AG08395 (cell line): ENCODE results near the gene RALGPS2.
"Not testable (repeated sequence)": the region's sequence is repeated elsewhere in the genome, so short reads cannot be mapped to it uniquely, and the experiment has no call there.

Experiments used
- DNase-seq: peaks from one replicate; pipeline ENCODE4 v3.0.0; 2012; ENCODE audit warnings: mixed read lengths, low spot score

Gene RALGPS2

GRCh38 chr1:178942285-178943198 is 217.5 kb downstream of the RALGPS2 start:
- peak; percentile 54 for DNase-seq

- DNase-seq, result no peak
Observed at GRCh38 chr1:178944729-178945128, 219.7 kb downstream of the RALGPS2 start.

GRCh38 chr1:178945763-178946266 is 220.8 kb downstream of the RALGPS2 start:
- DNase-seq, result peak; percentile 44

GRCh38 chr1:178946416-178946815 is 221.4 kb downstream of the RALGPS2 start:
- DNase-seq, result no peak

GRCh38 chr1:178946855-178947676 is 222.0 kb downstream of the RALGPS2 start:
- no peak for DNase-seq

GRCh38 chr1:178947677-178947981 is 222.6 kb downstream of the RALGPS2 start:
- no peak for DNase-seq

GRCh38 chr1:178948676-178949075 is 223.6 kb downstream of the RALGPS2 start:
- no peak for DNase-seq

- not testable (repeated sequence) for DNase-seq
Observed at GRCh38 chr1:178949866-178950265, 224.8 kb downstream of the RALGPS2 start.

- no peak for DNase-seq
Observed at GRCh38 chr1:178951600-178951999, 226.6 kb downstream of the RALGPS2 start.

- DNase-seq, result no peak
Observed at GRCh38 chr1:178953034-178953433, 228.0 kb downstream of the RALGPS2 start.

- no peak for DNase-seq
Observed at GRCh38 chr1:178953538-178954324, 228.7 kb downstream of the RALGPS2 start.

- no peak for DNase-seq
Observed at GRCh38 chr1:178954325-178954690, 229.3 kb downstream of the RALGPS2 start.

- DNase-seq, result no peak
Observed at GRCh38 chr1:178954937-178955336, 229.9 kb downstream of the RALGPS2 start.

- no peak for DNase-seq
Observed at GRCh38 chr1:178955391-178955954, 230.4 kb downstream of the RALGPS2 start.

- no peak for DNase-seq
Observed at GRCh38 chr1:178958491-178958890, 233.4 kb downstream of the RALGPS2 start.

- DNase-seq, result no peak
Observed at GRCh38 chr1:178959543-178960460, 234.8 kb downstream of the RALGPS2 start.

GRCh38 chr1:178960482-178961240 is 235.6 kb downstream of the RALGPS2 start:
- no peak for DNase-seq

GRCh38 chr1:178961331-178961730 is 236.3 kb downstream of the RALGPS2 start:
- DNase-seq, result no peak

- DNase-seq, result no peak
Observed at GRCh38 chr1:178961868-178962267, 236.8 kb downstream of the RALGPS2 start.
